HG03108 (cell line): ENCODE data around the gene GAPT.
A peak's percentile ranks its signal among the peaks of the same experiment; 100 is the strongest.
"Not testable (repeated sequence)": the region's sequence is repeated elsewhere in the genome, so short reads cannot be mapped to it uniquely, and the experiment has no call there.

Experiments
- ATAC-seq: cut with Tn5 transposase; IDR thresholded peaks from one replicate; pipeline ENCODE4 v1.9.1; 2021; ENCODE audit warnings: moderate library complexity; ENCODE audit not compliant: unreplicated experiment

Gene GAPT

GRCh38 chr5:58503390-58504046 is 12.3 kb downstream of the GAPT start:
- no peak for ATAC-seq

GRCh38 chr5:58504766-58505165 is 13.5 kb downstream of the GAPT start:
- ATAC-seq = no peak

- ATAC-seq = no peak
These were observed 14.3 kb downstream of the GAPT start for GRCh38 chr5:58505502-58505901.

GRCh38 chr5:58505971-58506640 is 14.9 kb downstream of the GAPT start:
- ATAC-seq = peak; percentile 68

- no peak for ATAC-seq
These were observed 16.5 kb downstream of the GAPT start for GRCh38 chr5:58507715-58508114.

- no peak for ATAC-seq
These were observed 26.0 kb downstream of the GAPT start for GRCh38 chr5:58517198-58517597.

GRCh38 chr5:58523956-58524355 is 32.7 kb downstream of the GAPT start:
- ATAC-seq = no peak

- no peak for ATAC-seq
These were observed 33.3 kb downstream of the GAPT start for GRCh38 chr5:58524571-58524970.

- ATAC-seq = no peak
These were observed 39.8 kb downstream of the GAPT start for GRCh38 chr5:58530942-58531490.

GRCh38 chr5:58541935-58542334 is 50.7 kb downstream of the GAPT start:
- not testable (repeated sequence) for ATAC-seq

- no peak for ATAC-seq
These were observed 51.5 kb downstream of the GAPT start for GRCh38 chr5:58542709-58543108.

- ATAC-seq = no peak
These were observed 52.5 kb downstream of the GAPT start for GRCh38 chr5:58543723-58544122.

- no peak for ATAC-seq
These were observed 53.0 kb downstream of the GAPT start for GRCh38 chr5:58544195-58544594.

- no peak for ATAC-seq
These were observed 53.7 kb downstream of the GAPT start for GRCh38 chr5:58544926-58545325.

GRCh38 chr5:58545912-58546311 is 54.7 kb downstream of the GAPT start:
- ATAC-seq = peak; percentile 98
